ENCODE measurements around the gene TMPRSS13.

DNA sequence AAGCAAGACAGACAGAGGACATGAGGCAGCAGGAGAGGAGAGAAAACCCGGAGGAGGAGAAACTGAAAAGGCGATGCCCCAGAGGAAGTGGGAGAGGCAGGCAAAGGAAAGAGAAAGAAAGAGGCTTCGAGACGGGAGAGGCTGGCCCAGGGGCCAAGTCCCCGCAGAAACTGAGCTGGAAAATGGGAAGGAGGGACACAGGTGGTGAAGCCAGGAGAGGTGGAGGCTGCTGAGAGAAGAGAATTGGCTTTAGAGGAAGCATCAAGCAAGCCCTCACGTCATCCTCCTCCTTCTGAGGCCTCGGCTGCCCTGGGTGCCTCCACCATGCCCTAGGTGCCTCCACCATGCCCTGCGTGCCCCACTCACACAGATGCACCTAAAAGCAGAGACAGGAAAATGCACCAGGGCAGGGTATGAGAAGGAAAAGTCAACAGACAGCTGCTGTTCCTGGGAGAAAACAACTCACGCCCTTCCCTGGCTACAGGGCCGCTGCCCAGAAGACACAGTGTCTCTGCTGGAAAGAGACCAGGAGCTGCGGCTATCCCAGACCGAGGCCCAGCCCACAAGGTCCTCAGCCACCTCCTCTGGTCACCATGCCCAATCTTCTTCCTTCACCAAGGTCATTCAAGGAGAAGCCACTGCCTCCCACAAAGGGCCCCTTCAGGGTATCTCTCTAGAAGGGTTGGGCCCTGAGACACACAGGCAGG lies 67.0 kb downstream of the TMPRSS13 start:
- TF ChIP-seq CTCF (IDR thresholded peaks at IDR 0.05) (no peak), POLR2A (IDR thresholded peaks at IDR 0.05; ENCODE audit: low read length) (no peak), TP53 (CRISPR knock-in tag; IDR thresholded peaks at IDR 0.05) (no peak), BHLHE40 (IDR thresholded peaks at IDR 0.05; ENCODE audit: low read depth, low read length) (no peak), KDM1A (IDR thresholded peaks at IDR 0.05; ENCODE audit: low read depth) (no peak), REST (IDR thresholded peaks at IDR 0.05) (no peak), HMGXB4 (CRISPR knock-in tag; IDR thresholded peaks at IDR 0.05; ENCODE audit: borderline replicate concordance) (no peak), PHF8 (IDR thresholded peaks at IDR 0.05; ENCODE audit: borderline replicate concordance, low read depth) (no peak), BCL3 (IDR thresholded peaks at IDR 0.05) (no peak)

Measured in A549 (cell line).